HPDE6-E6E7 (cell line): Measurements from ENCODE around the gene CALN1.
"Not testable (repeated sequence)": the region's sequence is repeated elsewhere in the genome, so short reads cannot be mapped to it uniquely, and the experiment has no call there.

Source experiments
- DNase-seq: peaks from one replicate; pipeline ENCODE4 v3.0.0; 2011; ENCODE audit warnings: missing footprints; ENCODE audit errors: extremely low spot score

CALN1 gene

DNA sequence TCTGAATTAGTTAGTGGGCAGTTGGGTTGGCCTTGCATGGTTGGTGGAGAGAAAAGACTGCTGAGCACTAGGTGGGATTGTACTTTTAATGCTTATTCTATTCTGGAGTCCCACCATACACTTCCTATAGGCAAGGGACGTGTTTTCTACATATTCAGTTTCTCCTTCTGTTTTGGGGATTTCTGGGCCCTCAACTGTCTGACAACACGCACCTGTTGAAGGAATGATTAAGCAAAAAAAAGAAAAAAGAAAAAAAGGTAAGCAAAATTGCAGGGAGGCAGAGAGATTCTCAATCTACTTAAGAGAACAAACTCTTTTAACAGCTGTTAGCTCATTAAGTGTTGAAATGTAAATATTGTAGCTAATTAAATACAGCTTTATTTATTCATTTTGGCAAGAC, 541.3 kb downstream of the CALN1 start:
- DNase-seq, result no peak

DNA sequence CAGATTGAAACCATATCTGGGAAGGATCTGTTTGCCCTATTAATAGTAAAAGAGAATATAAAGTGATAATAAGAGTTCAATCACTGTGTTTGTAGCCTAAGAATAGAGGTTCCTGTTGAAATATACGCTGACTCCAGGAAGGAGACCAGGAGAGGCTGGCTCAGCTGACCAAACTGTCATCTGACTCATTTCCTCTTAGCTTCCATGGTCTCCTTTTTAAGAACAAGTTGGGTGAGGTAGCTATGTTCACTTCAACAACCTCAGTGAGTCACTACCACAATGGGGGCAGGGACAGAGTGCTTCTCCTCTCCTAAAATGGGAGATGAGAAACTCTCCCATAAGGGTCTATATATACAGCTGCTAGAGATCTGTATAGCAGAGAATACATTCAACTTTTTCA, 543.3 kb downstream of the CALN1 start:
- DNase-seq, result no peak

DNA sequence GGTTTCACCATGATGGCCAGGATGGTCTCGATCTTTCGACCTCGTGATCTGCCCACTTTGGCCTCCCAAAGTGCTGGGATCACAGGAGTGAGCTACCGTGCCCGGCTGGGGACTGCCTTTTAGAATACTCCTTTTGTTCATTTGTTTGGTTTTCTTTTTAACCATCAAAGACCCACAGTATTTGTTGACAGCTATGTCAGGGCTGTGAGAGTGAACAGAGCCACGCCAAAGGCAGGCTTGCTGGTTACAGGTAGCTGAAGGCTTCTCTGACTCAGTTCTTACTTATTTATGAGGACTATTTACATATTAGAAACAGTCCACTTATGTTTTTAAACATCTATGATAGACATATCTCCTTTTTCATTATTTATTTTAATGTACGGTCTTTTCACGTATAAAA, 544.5 kb downstream of the CALN1 start:
- no peak for DNase-seq

DNA sequence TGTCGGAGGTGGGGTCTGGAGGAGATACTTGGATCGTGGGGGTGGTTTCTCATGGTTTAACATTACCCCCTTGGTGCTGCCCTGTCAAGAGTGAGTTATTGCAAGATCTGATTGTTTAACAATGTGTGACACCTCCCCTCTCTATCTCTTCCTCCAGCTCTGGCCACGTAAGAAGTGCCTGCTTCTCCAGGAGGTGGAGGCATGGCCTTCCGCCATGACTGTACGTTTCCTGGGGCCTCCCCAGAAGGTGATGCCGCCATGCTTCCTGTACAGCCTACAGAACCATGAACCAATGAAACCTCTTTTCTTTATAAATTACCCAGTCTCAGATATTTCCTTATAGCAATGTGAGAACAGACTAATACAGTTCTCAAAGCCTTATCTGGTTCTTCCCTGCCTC, 547.0 kb downstream of the CALN1 start:
- no peak for DNase-seq

DNA sequence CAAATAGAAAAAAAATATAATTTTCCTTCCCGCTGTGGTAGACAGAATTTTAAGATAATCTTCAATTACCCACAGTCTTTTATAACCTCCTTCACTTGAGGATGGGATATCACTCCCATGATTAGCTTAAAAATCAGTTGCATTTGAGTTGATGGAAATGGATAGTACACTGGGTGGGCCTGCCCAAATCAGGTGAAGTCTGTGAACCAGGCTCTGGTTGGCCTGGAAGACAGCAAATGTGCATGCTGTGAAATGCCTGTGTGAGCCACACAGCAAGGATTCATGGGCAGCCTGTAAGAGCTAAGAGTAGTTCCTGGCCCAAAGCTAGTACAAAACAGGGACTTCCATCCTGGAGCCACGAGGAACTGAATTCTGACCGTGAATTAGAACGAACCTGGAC, 548.0 kb downstream of the CALN1 start:
- DNase-seq, result no peak

DNA sequence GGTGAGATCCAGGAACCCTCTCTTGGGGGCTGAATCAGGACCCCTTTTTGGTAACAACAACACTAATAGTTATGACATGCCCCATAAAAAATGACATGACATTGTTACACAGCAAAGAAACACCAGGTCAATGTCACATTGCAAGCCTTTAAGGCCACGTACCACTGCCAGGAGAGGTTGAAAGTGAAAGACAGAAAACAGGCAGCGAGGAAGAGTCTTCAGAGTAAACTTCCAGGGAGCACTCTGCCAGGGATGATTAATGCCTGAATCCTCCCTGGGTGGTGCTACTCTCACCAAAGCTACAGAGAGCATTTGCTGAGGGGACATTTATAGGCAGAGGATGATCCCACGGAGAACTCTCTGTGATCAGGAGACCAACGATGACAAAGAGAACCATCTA, 551.6 kb downstream of the CALN1 start:
- no peak for DNase-seq

DNA sequence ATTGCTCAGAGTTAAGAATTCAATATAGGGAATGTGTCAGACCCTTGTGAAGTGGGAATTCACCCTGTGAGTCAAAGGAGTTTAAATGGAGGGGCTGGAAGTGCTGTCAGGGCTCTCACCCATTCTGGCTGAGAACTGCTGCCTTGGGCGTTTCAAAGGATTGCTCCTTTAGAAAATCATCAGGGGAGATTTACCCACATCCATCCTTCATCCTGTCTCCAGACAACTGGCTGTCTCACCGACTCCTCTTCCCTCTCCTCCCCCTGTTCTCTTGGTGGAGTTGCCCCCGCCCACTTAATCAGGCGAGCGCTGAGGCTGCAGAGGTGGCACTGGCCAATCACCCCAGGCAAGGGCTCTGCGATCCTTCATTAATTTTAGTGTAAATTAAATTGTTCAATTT, 554.8 kb downstream of the CALN1 start:
- DNase-seq, result no peak

DNA sequence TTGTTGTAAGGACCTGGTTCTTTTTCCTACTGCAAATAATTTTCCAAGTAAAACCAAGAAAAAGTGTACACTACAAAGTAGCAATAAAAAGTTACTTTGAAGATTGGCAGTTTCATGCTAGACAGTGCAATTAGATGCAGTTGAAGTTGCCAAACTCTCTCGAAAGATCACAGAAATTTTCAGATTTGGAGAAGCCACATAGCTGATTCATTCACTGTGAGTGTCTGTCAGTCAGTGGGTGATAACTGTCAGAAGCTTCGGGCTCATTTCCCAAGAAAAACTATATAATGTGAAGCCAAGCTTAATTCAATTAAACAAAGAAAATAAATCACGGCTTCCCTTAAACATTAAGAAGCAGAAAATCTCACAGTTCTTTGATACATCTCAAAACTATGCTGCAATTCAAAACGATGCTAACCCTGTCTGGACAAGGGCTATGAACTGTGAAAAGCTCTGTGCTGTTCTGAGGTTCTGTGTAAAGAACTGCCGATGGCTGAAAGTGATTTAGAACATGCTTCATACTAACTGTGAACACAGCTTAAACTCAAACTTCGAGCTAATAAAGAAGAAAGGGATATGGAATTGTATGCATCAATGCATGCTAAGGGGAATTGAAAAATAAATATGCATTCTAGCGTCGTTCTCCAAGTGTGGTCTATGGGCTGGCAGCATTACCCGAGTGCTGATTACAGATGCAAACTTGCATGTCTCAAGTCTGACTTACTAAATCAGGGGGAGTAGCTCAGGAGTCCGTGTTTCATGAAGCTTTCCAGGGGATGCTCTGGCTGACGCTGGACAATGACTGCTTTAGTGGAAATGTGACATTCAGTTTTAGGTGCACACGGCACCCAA, 557.4 kb downstream of the CALN1 start:
- DNase-seq, result no peak

DNA sequence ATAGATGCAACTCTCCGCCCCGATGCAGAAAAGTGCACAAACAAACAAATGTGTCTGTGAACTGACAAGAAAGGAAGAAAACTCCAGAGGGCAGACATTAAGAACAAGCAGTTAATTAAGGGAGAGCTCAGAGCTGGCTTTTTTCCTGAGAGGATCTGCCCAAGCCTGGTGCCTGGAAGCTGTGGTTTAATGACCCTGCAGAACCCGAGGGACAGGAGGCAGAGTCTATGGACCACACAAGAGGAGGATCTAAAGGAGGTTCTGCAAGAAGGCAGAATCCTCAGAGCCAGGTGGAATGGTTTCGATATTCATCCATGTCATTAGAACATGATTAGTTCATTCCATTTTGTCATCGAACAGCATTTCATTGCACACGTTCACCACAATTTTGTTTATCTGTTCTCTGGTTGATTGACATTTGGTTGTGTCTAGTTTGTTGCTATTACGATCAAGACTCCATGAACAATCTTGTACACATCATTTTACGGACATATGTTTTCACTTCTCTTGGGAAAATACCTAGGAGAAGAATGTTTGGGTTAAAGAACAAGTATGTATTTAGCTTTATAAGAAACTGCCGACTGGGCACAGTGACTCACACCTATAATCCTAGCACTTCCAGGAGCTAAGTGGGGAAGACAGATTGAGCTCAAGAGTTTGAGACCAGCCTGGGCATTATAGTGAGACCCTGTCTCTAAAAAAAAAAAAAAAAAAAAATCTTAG, 560.2 kb downstream of the CALN1 start:
- DNase-seq, result no peak

DNA sequence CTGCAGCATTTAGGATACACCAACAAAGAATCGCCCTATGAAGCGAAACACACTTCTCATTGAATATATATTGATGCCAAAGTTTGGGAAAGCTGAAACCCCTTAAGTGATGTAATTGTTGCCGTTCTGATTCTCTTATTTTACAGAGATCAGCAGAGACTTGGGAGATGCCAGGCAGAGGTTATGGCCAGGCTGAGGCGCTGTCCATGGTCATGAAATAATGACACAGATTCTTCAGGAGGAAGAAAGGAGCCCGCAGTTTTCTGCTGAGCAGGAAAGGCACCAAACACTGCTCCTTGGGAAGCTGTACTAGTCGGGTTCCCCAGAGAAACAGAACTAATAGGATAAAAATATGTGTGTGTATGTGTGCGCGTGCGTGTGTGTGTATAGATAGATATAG, 566.0 kb downstream of the CALN1 start:
- no peak for DNase-seq

DNA sequence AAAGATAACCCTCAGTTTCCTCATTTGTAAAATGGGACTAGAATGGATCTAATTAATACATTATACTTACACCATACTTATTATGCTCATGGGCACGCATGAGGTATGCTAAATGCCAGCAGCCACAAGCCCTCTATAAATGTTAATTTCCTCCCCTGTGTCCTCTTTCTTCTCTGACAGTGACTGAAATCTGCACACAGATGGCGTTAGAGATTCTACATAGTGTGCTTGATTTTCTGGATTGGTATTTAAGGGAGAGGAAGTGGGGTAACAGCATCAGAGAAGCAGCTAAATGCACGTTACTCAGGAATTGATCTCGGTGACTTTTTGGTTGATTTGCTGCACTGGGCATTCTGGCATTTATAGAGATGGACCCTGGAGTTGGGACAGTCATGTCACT, 568.5 kb downstream of the CALN1 start:
- DNase-seq, result no peak

DNA sequence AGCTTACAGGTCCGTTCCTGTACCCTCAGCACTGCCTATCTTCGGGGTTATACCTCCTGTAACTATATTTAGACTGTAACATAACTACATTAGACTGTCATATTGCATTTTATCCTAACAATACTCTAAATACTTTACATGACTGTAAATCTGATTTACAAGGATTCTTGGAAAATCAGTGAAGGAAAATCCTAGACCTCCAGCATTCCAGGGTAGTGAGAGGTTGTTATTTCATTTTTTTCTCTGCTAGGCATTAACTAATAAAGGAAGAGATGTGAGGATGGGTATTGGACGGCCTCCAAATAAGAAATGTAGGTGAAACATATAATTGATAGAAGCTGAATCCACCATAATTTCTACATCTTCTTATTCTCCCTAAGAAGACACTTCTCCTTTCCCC, 569.4 kb downstream of the CALN1 start:
- DNase-seq, result no peak

DNA sequence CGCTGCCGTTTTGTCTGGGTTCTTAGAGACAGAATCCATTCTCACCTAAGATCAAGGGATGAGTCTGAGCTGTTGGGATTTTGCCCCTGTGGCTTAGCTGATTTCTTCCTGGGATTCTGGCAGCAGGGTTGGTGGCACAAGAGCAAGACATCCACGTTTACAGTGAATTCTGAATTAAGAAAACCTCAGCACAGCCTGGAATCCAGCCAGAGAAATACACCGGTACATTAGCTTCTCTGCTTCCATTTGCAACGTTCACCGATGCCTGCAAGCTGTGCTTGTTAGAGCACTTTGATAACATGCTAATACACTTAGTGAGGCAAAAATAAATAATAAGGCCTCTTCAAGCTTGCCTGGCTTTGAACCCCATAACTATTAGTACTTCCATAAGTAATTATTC, 569.8 kb downstream of the CALN1 start:
- DNase-seq, result no peak

DNA sequence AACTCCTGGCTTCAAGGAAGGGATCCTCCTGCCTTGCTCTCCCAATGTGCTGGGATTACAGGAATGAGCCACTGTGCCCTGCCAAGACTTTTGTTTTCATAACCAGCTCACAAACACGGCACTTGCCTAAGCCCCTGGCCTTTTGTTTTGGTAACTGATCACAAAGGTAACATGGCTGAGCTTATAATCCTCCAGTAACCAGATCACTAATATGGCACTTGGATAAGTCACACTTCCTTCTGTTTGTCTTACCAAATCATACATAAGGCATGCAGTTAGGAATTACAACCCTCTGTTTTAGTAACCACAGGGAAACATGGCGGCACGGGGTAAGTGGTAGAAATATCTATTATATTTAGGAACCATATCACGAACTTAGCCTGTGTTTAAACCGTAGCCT, 577.1 kb downstream of the CALN1 start:
- no peak for DNase-seq

DNA sequence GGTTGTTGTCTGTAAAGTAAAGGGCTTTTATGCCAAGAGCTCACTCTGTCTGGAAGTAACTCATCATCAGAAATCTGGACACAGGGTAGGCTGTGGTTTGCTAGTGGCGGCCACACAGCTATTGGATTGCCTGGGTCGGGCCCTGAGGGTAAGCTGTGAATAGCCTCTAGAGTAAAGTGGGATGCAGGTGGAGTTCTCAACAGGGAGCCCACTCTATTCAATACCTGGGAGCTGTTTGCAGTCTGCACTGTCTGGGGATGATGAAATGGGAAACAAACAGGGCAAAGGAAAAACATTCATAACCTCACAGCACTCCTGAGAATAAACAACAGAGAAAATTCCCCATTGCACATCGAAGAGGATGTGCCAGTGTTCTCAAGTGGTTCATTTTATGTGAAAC, 582.6 kb downstream of the CALN1 start:
- DNase-seq, result no peak

DNA sequence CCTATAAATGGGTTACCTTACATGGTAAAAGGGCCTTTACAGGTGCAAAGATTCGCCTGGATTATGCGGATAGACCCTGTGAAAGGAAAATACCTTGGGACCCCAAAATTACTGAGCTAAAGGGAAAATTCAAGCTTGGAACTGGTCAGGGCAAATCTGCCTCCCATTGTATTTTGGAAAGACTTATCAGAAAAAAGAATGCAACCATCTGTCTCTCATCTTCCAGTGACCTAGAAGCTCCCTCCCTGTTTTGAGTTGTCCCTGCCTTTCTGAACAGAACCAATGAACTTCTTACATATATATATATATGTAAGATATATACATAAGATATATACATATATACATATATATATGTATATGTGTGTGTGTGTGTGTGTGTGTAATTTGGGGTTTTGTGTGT, 583.8 kb downstream of the CALN1 start:
- no peak for DNase-seq

DNA sequence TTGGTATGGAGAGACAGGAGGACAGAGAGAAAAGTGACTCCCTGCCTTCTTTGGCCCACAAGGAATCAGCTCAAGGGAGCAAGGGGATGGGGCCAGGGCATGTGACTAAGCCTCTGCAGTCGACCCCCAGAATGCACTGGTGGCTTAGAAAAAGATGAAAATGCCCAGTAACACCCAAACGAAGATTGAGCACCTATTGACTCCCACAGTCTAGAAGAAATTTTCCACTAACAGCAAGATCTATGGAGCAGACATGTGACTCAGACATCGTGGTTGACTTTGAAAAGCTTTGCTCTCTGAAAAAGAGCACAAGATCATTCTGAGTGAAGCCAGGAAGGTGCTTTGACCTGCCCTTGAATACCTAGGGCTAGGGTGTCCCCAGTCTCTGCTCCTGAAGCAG, 586.0 kb downstream of the CALN1 start:
- DNase-seq, result no peak

DNA sequence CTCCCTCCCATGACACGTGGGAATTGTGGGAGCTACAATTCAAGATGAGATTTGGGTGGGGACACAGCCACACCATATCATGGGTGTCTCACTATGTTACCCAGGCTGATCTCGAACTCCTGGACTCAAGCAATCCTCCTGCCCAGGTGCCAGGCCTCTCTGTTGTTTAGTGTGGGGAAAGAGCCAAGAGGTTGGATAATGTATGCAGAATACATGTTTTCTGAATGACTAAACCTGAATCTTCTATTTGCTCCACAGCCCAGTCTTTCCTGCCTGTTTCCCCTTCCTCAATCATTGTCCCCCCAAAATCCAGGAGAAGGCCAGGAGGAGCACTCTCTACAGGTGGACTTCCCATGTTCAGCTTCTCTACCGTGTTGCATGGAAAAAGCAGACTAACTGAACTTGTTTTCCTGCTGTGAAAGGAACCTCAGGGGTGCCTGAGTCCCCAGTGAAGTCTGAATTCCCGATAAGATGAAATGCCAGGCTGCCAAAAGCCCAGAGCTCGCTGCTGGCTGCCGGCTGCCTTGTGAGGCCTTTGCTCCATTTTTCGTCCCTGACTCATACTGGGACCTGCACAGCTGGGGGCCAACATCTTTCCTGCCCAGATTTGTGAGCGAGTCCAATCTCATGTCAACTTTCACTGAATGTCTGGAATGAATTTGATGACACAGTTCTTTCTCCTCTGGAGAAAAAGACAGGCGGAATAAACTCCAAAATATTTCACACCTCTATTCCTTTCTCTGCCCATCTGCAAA, 588.0 kb downstream of the CALN1 start:
- no peak for DNase-seq

DNA sequence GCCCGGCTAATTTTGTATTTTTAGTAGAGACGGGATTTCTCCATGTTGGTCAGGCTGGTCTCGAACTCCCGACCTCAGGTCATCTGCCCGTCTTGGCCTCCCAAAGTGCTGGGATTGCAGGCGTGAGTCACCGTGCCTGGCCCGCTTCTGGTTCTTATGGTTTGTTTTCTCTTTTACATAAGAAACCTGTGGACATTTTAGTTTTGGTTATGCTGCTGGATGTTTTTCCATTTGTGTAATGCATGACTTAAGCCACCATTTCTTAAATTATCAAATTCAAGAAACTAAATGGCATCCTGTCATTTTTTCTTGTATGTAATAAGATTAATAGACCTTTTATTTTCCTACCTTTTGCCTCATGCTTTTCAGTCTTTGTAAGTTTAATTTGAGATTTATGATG, 589.7 kb downstream of the CALN1 start:
- not testable (repeated sequence) for DNase-seq

DNA sequence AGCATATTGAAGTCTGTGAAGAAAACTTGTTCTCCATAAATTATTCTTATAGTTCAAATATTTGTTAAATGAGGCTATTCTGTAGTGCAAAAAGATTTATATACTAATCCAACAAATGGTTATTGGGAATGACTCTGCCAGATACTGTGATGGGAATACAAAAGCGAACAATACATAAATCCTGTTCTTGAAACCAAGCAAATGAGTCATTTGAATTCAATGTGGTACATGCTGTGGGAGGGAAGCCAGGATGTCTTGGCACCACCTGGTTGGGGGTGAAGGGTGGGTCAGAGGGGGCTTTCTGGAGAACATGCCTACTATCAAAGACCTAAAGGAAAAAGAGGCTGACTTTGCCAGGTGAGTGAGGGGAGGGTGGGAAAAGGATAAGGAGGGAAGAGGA, 594.2 kb downstream of the CALN1 start:
- DNase-seq, result no peak

DNA sequence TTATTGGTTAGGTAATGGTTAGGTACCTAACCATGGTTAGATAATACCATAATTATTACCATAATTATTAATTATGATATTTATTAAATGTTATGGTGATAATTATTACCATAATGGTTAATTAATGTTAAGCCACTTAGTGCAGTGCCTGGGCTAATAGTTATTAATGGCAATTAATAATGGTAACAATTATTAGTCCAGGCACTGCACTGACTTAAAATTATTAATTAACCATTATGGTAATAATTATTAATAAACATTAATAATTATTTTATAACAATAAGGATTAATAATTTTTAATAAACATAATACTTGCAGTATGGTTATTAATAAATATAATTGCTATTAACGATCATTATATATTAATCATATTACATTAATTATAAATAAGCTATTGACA, 604.0 kb downstream of the CALN1 start:
- DNase-seq, result no peak

DNA sequence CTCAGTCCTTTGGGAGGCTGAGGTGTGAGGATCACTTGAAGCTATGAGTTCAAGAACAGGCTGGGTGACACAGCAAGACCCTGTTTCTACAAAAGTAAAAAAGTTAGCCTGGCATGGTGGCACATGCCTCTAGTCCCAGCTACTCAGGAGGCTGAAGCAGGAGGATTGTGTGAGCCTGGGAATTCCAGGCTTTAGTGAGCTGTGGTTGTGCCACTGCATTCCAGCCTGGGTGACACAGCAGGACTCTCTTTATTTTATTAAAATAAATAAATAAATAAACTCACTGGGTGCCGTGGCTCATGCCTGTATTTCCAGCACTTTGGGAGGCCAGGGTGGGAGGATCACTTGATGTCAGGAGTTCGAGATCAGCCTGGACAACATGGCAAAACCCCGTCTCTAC, 607.9 kb downstream of the CALN1 start:
- DNase-seq, result no peak

DNA sequence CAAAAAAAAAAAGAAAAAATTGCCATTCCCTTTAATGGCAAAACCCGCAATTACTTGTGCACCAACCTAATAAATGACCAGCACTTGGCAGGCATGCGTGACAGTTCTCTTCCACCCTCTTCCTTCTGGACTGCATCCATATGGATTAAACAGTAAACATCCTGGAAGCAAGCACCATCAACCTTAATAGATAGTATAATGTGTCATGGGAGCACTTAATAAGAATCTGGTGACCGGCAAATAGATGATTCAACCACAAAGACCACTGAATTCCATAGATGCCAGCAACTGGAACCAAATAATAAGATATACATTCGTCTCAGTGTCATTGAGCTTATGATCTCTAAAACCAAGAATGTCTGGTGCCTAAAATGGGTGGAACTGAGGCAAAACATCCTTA, 610.2 kb downstream of the CALN1 start:
- DNase-seq, result no peak
